Right lobe of liver (tissue), 6 donors: ENCODE results near the gene PRR22. TPM values are rescaled to one million over a fixed set of nuclear protein-coding genes. Genes with fewer than 3 reads are reported as not detected.

Experiments
- ATAC-seq, 4 donors: fragments of 200-7000 bp; cut with Tn5 transposase; one replicate each; pipeline ENCODE4 v1.9.1; 2020; ENCODE audit warnings: mild to moderate bottlenecking in 4 of 4, moderate library complexity in 4 of 4
- DNase-seq, 3 donors: peaks; one replicate each; pipeline ENCODE4 v3.0.0-alpha.2; 2020
- H3K27ac ChIP-seq, 3 donors: fragments of 200-600 bp; one replicate each; pipeline ENCODE4 v1.8.0; 2022
- H3K27me3 ChIP-seq, 2 donors: fragments of 200-600 bp; one replicate each; pipeline ENCODE4 v1.8.0; 2022
- H3K36me3 ChIP-seq, 4 donors: fragments of 200-600 bp; sonication (generic) in 1 of 4; one replicate each; pipeline versions ENCODE4 v1.5.1 to v1.8.0; 2017 to 2022; ENCODE audit warnings: control low read depth in 1 of 4
- H3K4me1 ChIP-seq, 4 donors: fragments of 200-600 bp; sonication (generic) in 1 of 4; one replicate each; pipeline versions ENCODE4 v1.5.1 to v1.8.0; 2017 to 2022; ENCODE audit warnings: control low read depth in 1 of 4
- H3K4me3 ChIP-seq, 3 donors: fragments of 200-600 bp; one replicate each; pipeline ENCODE4 v1.8.0; 2022
- H3K9me3 ChIP-seq, 4 donors: fragments of 200-600 bp; sonication (generic) in 1 of 4; one replicate each; pipeline versions ENCODE4 v1.5.1 to v1.8.0; 2017 to 2022; ENCODE audit warnings: control low read depth in 1 of 4
- POLR2A ChIP-seq: fragments of 450-650 bp; IDR thresholded peaks from one replicate; pipeline ENCODE4 v1.6.1; 2017; ENCODE audit warnings: antibody characterized with exemption, mild to moderate bottlenecking
- WGBS: methylation state at CpG from one replicate; pipeline ENCODE4 v1.1.6; 2018; ENCODE audit warnings: low coverage, low lambda C conversion rate; ENCODE audit not compliant: insufficient coverage; ENCODE audit errors: missing lambda C conversion rate; 5-methylcytosine and 5-hydroxymethylcytosine counted together
- intact Hi-C, 2 donors: fragments of 100-400 bp; cut with DNase I; formaldehyde crosslinking; loops; one replicate each; pipeline versions ENCODE4 v1.11.2 to v1.14.1; 2022
- total RNA-seq, 6 experiments: library from RNA; depleted of rRNA in 2 of 6; stranded (reverse); fragments of >200 nt in 2 of 6; fragmentation: NEBNext Ultra II Directional in 3 of 6; extraction: Animal tissue kit (Norgen Biotek cat#: 25700) in 3 of 6; gene quantifications; one replicate each; pipeline versions ENCODE4 v1.1.0 to v1.2.4, GENCODE V29; 2016 to 2023
- TF ChIP-seq, protein P1 (sequence below), 4 donors: fragments of 200-600 bp in 3 of 4; fragments of 450-650 bp in 1 of 4; IDR thresholded peaks; one replicate each; pipeline versions ENCODE4 v1.5.1 to v1.8.0; 2016 to 2022; ENCODE audit warnings: antibody characterized with exemption in 4 of 4, mild to moderate bottlenecking in 2 of 4
- donor health status: DM: no; HTN: yes; CAD: no.
- donor health status: DM: no; HTN: no; CAD: no.
- donor health status: DM: no; HTN: no; CAD: no.
- donor health status: DM: no; HTN: yes; CAD: no.
- donor health status: DM: no; HTN: yes; CAD: no.

PRR22 gene
- total RNA-seq, 6 experiments from 2014 or later, result 1.7 to 3.3 (median 2.1) TPM

GRCh38 chr19:5818594-5818993, 34.0 kb upstream of the PRR22 start:
- WGBS, result 100% methylated on average over 2 of the region's 10 CpGs
- H3K4me3 ChIP-seq, result no peak overlapping the region
- peaks cover 0 to 9% (median 0%) of the 10 kb centered on the region in 4 donors for H3K4me1 ChIP-seq
- no peaks in the 10 kb centered on the region for H3K27me3 ChIP-seq
- H3K27ac ChIP-seq, result no peak overlapping the region
- intact Hi-C loops, result no loop called here
- no peaks in the 10 kb centered on the region for H3K9me3 ChIP-seq
- no peak for DNase-seq
- no peak for ATAC-seq
- TF ChIP-seq, protein P1, sequence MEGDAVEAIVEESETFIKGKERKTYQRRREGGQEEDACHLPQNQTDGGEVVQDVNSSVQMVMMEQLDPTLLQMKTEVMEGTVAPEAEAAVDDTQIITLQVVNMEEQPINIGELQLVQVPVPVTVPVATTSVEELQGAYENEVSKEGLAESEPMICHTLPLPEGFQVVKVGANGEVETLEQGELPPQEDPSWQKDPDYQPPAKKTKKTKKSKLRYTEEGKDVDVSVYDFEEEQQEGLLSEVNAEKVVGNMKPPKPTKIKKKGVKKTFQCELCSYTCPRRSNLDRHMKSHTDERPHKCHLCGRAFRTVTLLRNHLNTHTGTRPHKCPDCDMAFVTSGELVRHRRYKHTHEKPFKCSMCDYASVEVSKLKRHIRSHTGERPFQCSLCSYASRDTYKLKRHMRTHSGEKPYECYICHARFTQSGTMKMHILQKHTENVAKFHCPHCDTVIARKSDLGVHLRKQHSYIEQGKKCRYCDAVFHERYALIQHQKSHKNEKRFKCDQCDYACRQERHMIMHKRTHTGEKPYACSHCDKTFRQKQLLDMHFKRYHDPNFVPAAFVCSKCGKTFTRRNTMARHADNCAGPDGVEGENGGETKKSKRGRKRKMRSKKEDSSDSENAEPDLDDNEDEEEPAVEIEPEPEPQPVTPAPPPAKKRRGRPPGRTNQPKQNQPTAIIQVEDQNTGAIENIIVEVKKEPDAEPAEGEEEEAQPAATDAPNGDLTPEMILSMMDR (IDR thresholded peaks at IDR 0.05), result no peak
- TF ChIP-seq POLR2A, result no peak
- H3K36me3 ChIP-seq, result no peaks in the 10 kb centered on the region

DNA sequence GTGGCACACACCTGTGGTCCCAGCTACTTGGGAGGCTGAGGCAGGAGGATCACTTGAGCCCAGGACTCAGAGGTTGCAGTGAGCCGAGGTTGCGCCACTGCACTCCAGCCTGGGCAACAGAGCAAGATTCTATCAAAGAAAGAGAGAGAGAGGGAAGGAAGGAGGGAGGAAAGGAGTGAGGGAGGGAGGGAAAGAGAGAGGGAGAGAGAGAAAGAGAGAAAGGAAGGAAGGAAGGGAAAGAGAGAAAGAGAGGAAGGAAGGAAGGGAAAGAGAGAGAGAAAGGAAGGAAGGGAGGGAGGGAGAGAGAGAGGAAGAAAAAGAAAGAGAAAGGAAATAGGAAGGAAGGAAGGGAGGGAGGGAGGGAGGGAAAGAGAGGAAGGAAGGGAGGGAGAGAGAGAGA, 32.7 kb upstream of the PRR22 start:
- intact Hi-C loops, result no loop called here
- WGBS, result 91% methylated on average over 2 of the region's 2 CpGs
- no peak for TF ChIP-seq POLR2A
- TF ChIP-seq, protein P1 (IDR thresholded peaks at IDR 0.05), result no peak

DNA sequence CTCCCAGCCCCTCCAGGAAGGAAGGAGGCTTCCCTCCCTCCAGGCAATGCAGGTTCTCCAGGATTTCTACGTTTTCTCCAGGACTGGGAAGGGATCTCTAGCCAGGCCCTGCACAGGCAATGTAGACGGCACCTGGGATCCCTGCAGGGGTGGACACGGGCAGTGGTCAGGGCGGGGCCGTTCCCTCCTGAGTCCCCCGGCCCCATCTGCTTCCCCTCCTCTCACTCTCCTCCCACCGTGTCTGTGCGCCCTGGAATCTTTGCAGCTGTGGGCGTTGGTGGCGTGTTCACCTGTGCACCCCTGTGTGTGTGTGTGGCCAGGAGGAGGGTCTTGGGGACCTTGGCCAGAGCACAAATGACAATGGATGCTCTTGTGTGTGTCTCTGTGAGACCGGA, 30.3 kb upstream of the PRR22 start:
- Histone ChIP-seq H3K27me3 (no peaks in the 10 kb centered on the region), H3K4me3 (no peak overlapping the region), H3K9me3 (no peaks in the 10 kb centered on the region), H3K27ac (no peak overlapping the region), H3K4me1 (no peaks in the 10 kb centered on the region), H3K36me3 (no peaks in the 10 kb centered on the region)
- TF ChIP-seq, protein P1 (IDR thresholded peaks at IDR 0.05), result no peak
- no peak for TF ChIP-seq POLR2A
- ATAC-seq, result peak in 2 of 4 donors; percentile 22 to 36
- intact Hi-C loops, result loop anchor here in 1 of 2 donors (5.0 kb wide), 1 partner anchor 77 kb away; no protein-coding TSS in a partner anchor
- no peak for DNase-seq
- 72% methylated on average over 5 of the region's 11 CpGs for WGBS

More for the DNA sequence above, 32.7 kb upstream of the PRR22 start:
- Histone ChIP-seq H3K4me3 (no peak overlapping the region), H3K27me3 (no peaks in the 10 kb centered on the region), H3K27ac (no peak overlapping the region), H3K36me3 (no peaks in the 10 kb centered on the region), H3K4me1 (peaks cover 0 to 4% (median 0%) of the 10 kb centered on the region in 4 donors), H3K9me3 (no peaks in the 10 kb centered on the region)
- ATAC-seq, result no peak
- DNase-seq, result no peak

DNA sequence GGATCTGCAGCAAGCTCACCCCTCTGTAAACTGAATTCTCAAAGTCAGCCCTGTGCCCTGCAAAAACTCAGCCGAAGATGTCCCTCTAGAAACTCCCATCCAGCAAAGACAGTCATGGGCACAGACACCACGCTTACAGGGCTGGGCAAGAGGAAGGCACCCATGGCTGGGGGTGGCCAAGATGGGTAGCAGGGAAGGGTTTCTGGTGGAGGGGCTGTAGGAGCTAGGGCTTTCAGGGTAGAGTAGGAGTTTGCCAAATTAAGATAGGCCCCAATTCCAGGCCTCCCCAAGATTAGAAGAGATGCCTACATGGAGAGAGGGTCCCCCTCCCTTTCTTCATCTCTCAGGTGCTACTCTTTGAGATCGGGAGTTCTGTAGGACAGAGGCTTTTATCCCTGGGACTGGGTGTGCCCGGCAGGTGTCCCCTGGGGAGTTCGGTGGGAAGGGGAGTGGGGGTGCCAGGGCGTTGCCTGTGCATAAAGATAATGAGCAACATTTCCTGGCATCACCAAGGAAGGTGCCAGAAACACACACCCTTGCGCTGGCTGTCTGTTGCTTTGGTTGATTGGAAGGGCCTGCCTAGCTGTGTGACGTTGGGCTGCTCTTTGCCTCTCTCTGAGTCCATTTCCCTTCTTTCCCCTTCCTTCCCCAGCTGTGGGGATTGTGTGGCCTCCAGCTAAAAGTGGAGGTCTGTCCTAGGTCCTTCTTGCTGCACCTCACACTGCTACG, 29.7 kb upstream of the PRR22 start:
- intact Hi-C loops, result loop anchor here in 1 of 2 donors (5.0 kb wide), 1 partner anchor 78 kb away; no protein-coding TSS in a partner anchor
- H3K9me3 ChIP-seq, result no peaks in the 10 kb centered on the region

More for the DNA sequence above, 29.7 kb upstream of the PRR22 start:
- H3K27ac ChIP-seq, result no peak overlapping the region
- peaks cover 0 to 5% (median 2%) of the 10 kb centered on the region in 4 donors for H3K4me1 ChIP-seq
- DNase-seq (no peak), ATAC-seq (no peak)
- TF ChIP-seq, protein P1 (IDR thresholded peaks at IDR 0.05), result no peak
- no peak for TF ChIP-seq POLR2A
- WGBS, result 69% methylated on average over 2 of the region's 9 CpGs
- no peak overlapping the region for H3K4me3 ChIP-seq
- H3K36me3 ChIP-seq, result no peaks in the 10 kb centered on the region
- no peaks in the 10 kb centered on the region for H3K27me3 ChIP-seq
